ENCODE measurements around the gene HHIP. TPM values are rescaled to one million over a fixed set of nuclear protein-coding genes. Genes with fewer than 3 reads are reported as not detected.

The HHIP gene
- total and polyA plus RNA-seq, 2 donors (not counting 1 experiment from before 2014, with no cell fraction given), result 0.39 TPM; not detected in 1

DNA sequence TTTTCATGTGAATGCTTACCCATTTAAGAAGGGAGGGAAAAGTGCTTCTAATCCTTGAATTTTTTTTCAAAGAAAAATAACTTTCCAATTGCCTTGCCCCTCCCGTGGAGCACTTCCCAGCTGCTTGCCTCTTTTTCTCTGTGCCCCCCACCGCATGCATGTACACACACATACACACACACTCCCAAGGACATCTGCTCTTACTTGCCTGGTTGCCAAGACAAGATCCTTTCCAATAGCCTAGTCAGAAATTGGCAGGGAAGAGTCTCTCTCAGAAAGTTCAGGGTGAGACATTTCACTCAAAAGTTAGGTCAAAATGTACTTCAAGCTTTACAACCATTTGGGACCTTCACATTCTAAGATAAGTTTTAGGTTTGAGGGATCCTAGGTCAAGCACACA, 10.9 kb downstream of the HHIP start:
- POLR2A ChIA-PET, result no interaction called here
- no peaks in the 10 kb centered on the region for H3K4me1 Mint-ChIP-seq
- 100% methylated on average over 1 of the region's 2 CpGs for WGBS (ENCODE audit: insufficient coverage)
- DNase-seq (no peak), ATAC-seq (ENCODE audit: low read depth) (no peak)
- intact Hi-C loops (cut with micrococcal nuclease), result no loop called here
- H3K79me2 ChIP-seq (ENCODE audit: control insufficient read depth, insufficient read depth, low read length), result no peaks in the 10 kb centered on the region
- H2AFZ ChIP-seq (ENCODE audit: insufficient read depth, low read depth, low read length, poor library complexity, severe bottlenecking), result no peak overlapping the region
- no peak overlapping the region for H3K4me3 ChIP-seq (ENCODE audit: control extremely low read depth in 1 of 5, extremely low read depth in 1 of 5, insufficient read depth in 1 of 5, low read depth in 2 of 5, low read length in 4 of 5)
- no peaks in the 10 kb centered on the region for H3K9me3 Mint-ChIP-seq (ENCODE audit: insufficient read depth)
- H4K20me1 ChIP-seq (ENCODE audit: control insufficient read depth, insufficient read depth, low read length, poor library complexity, severe bottlenecking), result no peaks in the 10 kb centered on the region
- H3K9ac ChIP-seq (ENCODE audit: low read length), result no peak overlapping the region
- H3K27ac Mint-ChIP-seq, result no peak overlapping the region
- H3K4me2 ChIP-seq (replicated peaks; ENCODE audit: low read depth, low read length, poor library complexity, severe bottlenecking), result no peak overlapping the region
- CTCF ChIA-PET, result no interaction called here
- no peaks in the 10 kb centered on the region for H3K27me3 ChIP-seq (replicated peaks in 1 of 4; ENCODE audit: control extremely low read depth in 1 of 4, control insufficient read depth in 3 of 4, insufficient read depth in 4 of 4, low read length in 3 of 4)
- H3K4me1 ChIP-seq (ENCODE audit: control insufficient read depth in 2 of 2, insufficient read depth in 2 of 2, low read length in 2 of 2), result no peaks in the 10 kb centered on the region
- no peak overlapping the region for H3K27ac ChIP-seq (ENCODE audit: low read length in 2 of 2)
- H3K36me3 ChIP-seq (replicated peaks in 1 of 2; ENCODE audit: control extremely low read depth in 1 of 2, control insufficient read depth in 1 of 2, extremely low read depth in 1 of 2, insufficient read depth in 2 of 2, low read length in 1 of 2), result no peaks in the 10 kb centered on the region
- H3K4me3 Mint-ChIP-seq, result no peak overlapping the region
- H3K27me3 Mint-ChIP-seq, result no peaks in the 10 kb centered on the region
- no peaks in the 10 kb centered on the region for H3K9me3 ChIP-seq (ENCODE audit: control extremely low read depth in 1 of 3, control insufficient read depth in 2 of 3, insufficient read depth in 1 of 3, low read length in 2 of 3)
- TF ChIP-seq, protein P1, sequence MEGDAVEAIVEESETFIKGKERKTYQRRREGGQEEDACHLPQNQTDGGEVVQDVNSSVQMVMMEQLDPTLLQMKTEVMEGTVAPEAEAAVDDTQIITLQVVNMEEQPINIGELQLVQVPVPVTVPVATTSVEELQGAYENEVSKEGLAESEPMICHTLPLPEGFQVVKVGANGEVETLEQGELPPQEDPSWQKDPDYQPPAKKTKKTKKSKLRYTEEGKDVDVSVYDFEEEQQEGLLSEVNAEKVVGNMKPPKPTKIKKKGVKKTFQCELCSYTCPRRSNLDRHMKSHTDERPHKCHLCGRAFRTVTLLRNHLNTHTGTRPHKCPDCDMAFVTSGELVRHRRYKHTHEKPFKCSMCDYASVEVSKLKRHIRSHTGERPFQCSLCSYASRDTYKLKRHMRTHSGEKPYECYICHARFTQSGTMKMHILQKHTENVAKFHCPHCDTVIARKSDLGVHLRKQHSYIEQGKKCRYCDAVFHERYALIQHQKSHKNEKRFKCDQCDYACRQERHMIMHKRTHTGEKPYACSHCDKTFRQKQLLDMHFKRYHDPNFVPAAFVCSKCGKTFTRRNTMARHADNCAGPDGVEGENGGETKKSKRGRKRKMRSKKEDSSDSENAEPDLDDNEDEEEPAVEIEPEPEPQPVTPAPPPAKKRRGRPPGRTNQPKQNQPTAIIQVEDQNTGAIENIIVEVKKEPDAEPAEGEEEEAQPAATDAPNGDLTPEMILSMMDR (IDR thresholded peaks at IDR 0.05), result no peak
- TF ChIP-seq EZH2 (IDR thresholded peaks at IDR 0.05; ENCODE audit: borderline replicate concordance, insufficient read depth, low read depth, low read length, poor library complexity, severe bottlenecking), result no peak

DNA sequence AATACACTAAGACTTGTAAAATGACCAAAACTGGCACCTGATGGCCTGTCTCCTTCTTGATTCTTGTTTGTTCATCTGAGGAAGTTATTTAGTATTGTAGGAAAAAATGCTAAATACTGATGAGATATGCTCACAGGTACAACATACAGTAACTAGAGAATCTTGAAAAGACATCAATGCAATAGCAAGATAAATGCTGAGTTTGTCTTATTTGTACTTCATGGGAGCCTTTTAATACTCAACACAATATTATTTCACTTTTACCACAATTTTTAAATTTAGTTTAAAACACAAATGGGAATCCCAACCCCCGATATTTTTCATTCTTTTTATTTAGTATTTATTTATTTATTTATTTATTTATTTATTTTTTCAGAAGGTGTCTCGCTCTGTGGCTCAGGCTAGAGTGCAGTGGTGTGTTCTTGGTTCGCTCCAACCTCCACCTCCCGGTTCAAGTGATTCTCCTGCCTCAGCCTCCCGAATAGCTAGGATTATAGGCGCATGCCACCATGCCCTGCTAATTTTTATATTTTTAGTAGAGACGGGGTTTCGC, 12.1 kb downstream of the HHIP start:
- DNase-seq (no peak), ATAC-seq (ENCODE audit: low read depth) (no peak)
- Histone ChIP-seq H3K4me2 (replicated peaks; ENCODE audit: low read depth, low read length, poor library complexity, severe bottlenecking) (no peak overlapping the region), H3K27ac (ENCODE audit: low read length in 2 of 2) (no peak overlapping the region), H3K4me1 (ENCODE audit: control insufficient read depth in 2 of 2, insufficient read depth in 2 of 2, low read length in 2 of 2) (no peaks in the 10 kb centered on the region), H2AFZ (ENCODE audit: insufficient read depth, low read depth, low read length, poor library complexity, severe bottlenecking) (no peak overlapping the region), H3K79me2 (ENCODE audit: control insufficient read depth, insufficient read depth, low read length) (no peaks in the 10 kb centered on the region), H3K4me3 (ENCODE audit: control extremely low read depth in 1 of 5, extremely low read depth in 1 of 5, insufficient read depth in 1 of 5, low read depth in 2 of 5, low read length in 4 of 5) (no peak overlapping the region), H3K27me3 (replicated peaks in 1 of 4; ENCODE audit: control extremely low read depth in 1 of 4, control insufficient read depth in 3 of 4, insufficient read depth in 4 of 4, low read length in 3 of 4) (no peaks in the 10 kb centered on the region), H3K9ac (ENCODE audit: low read length) (no peak overlapping the region), H3K9me3 (ENCODE audit: control extremely low read depth in 1 of 3, control insufficient read depth in 2 of 3, insufficient read depth in 1 of 3, low read length in 2 of 3) (no peaks in the 10 kb centered on the region), H3K36me3 (replicated peaks in 1 of 2; ENCODE audit: control extremely low read depth in 1 of 2, control insufficient read depth in 1 of 2, extremely low read depth in 1 of 2, insufficient read depth in 2 of 2, low read length in 1 of 2) (no peaks in the 10 kb centered on the region), H4K20me1 (ENCODE audit: control insufficient read depth, insufficient read depth, low read length, poor library complexity, severe bottlenecking) (no peaks in the 10 kb centered on the region)
- intact Hi-C loops (cut with micrococcal nuclease), result no loop called here
- CTCF ChIA-PET, result no interaction called here
- H3K27me3 Mint-ChIP-seq, result no peaks in the 10 kb centered on the region
- TF ChIP-seq, protein P1 (IDR thresholded peaks at IDR 0.05), result no peak
- TF ChIP-seq EZH2 (IDR thresholded peaks at IDR 0.05; ENCODE audit: borderline replicate concordance, insufficient read depth, low read depth, low read length, poor library complexity, severe bottlenecking), result no peak
- H3K4me3 Mint-ChIP-seq, result no peak overlapping the region
- H3K9me3 Mint-ChIP-seq (ENCODE audit: insufficient read depth), result no peaks in the 10 kb centered on the region
- H3K4me1 Mint-ChIP-seq, result no peaks in the 10 kb centered on the region
- WGBS (ENCODE audit: insufficient coverage), result 100% methylated on average over 1 of the region's 8 CpGs
- no peak overlapping the region for H3K27ac Mint-ChIP-seq
- POLR2A ChIA-PET, result no interaction called here

Data from B cell (primary cell).